ENCODE results near the gene H2BK1.

The H2BK1 gene

DNA sequence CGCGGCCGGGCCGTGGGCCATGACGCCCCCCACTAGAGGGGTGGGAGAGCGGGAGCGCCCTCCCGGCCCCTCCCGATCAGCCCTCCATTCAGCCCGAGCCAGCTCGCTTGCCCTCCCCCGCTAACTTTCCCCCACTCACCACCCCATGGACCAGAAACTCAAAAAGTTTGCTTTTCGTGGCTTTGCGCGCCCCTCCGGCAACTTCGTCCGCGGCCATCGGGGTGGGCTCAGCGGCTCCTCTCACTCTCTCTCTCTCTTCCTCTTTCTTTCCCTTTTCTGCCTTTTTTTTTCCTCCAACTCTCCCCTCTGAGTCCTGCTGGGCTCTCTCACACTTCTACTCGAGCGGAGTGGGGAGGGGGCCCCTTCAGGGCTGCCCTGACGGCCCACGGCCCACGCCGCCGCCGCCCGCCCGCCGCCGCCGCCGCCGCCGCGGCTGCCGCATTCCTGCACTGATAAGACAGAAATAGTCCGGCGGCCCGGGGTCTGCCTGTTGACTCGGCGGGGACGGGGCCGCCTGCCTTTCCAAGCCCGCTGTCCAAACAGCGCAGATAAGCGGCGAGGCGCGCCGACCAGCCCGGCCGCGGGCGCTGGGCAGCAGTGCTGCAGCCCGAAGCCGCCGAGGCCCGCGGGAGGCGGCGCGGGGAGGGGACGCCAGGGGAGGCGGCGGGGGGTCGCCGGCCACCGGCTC is 38.2 kb upstream of the H2BK1 start, which contains the start of gene SMARCD3:
Gene SMARCD3, minus strand, starts transcription at position 349 of the 688 bp plus-strand sequence. Its CDS starts 132 bp downstream, at position 217.
- peak within 1 kb of the TSS; percentile 77 for H3K27ac ChIP-seq
- TF ChIP-seq ZFX (IDR thresholded peaks at IDR 0.05), result no peak; the same call in 1 of the 2 replicates

- peak overlapping the region; percentile 77 for H3K27ac ChIP-seq
- TF ChIP-seq ZFX (IDR thresholded peaks at IDR 0.05), result no peak
- no peak for TF ChIP-seq CTCF (conservative IDR thresholded peaks at IDR 0.05)
Observed at GRCh38 chr7:151247611-151248345, 37.5 kb upstream of the H2BK1 start.

GRCh38 chr7:151246851-151247580 is 36.7 kb upstream of the H2BK1 start:
- peak overlapping the region; percentile 77; the same call in 1 of the 2 replicates for H3K27ac ChIP-seq
- TF ChIP-seq CTCF (conservative IDR thresholded peaks at IDR 0.05) (no peak), ZFX (IDR thresholded peaks at IDR 0.05) (no peak)

DNA sequence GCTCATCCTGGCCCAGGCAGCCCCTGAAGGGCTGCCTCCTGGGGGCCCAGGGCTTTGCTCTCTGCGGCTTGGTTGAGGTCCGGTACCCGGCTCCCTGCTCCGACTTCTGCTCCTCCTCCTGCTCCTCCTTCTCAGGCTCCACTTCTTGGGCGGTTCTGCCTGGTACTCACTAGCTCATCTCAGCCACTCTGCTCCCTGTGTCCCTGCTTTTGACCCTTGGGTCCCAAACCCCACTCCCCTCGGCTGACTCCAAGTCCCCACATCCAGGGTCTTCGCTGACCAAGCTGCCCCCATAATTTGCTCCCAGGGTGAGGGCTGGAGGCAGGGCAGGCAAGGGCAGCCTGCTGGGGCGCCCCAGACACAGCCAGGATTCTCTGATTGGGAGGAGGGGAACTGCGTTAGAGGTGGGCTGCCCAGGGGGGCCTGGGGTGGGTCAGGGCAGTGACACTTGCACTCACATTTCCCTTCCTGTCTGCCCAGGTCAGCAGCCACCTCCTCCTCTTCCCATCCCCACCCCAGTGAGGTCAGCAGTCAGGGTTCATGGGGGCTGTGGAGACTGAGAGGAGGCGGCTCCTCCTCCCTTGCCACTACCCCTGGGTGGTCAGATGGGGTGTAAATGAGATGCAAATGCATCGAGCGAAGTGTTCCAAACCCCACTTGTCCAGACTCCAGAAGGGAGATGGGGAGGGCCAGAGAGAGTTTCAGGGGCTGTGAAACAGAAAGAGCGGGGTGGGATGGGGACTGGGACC is 36.0 kb upstream of the H2BK1 start:
- H3K27ac ChIP-seq, result no peak overlapping the region; the same call in 1 of the 2 replicates
- TF ChIP-seq ZFX (IDR thresholded peaks at IDR 0.05), result no peak
- TF ChIP-seq CTCF (conservative IDR thresholded peaks at IDR 0.05), result no peak

DNA sequence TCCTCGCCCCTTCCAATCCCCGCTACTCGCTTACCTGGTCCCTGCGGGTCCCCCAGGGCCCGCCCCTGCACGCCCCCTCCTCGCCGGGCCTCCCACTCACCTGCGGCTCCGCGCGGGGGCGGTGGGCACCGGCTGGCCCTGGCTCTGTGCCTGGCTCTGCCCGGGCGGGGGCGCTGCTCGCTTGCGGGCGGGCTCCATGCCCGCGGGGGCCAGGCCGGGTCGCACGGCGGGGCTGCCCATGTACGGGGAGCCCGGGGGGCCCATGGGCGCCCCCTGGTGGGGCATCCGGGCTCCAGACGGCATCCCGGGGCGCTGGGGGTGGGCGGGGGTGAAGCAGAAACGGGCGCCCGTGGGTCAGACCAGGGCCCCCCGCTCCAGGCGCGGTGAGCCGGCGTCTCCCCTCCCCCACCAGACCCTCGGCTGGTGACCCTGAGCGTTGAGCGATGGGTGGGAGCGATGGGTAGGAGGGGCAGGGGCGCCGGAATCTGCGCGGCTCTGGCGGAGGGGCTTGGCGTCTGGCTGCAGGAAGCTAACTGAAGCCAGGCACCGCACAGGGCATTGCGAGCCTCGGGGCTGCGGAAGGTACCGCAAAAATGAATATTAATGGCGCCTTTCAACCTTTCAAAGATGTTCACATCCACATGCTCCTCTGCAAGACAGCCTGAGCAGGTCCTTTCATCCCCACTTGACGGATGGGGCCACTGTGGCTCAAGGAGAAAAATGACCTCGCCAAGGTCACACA is 35.2 kb upstream of the H2BK1 start:
- H3K27ac ChIP-seq, result no peak overlapping the region
- no peak for TF ChIP-seq ZFX (IDR thresholded peaks at IDR 0.05)
- TF ChIP-seq CTCF (conservative IDR thresholded peaks at IDR 0.05), result peak; percentile 73

GRCh38 chr7:151244841-151245346 is 34.6 kb upstream of the H2BK1 start:
- TF ChIP-seq ZFX (IDR thresholded peaks at IDR 0.05) (no peak), CTCF (conservative IDR thresholded peaks at IDR 0.05) (no peak)
- no peak overlapping the region for H3K27ac ChIP-seq
